Loucy (cell line): Measurements from ENCODE around the gene DIO3.

Experiments
- H2AFZ ChIP-seq: fragments of 200-600 bp; sonication (generic); 2 replicates; pipeline ENCODE4 v1.6.0; 2016; ENCODE audit warnings: antibody characterized with exemption, mild to moderate bottlenecking, low read length, moderate library complexity
- H3F3A ChIP-seq: fragments of 200-600 bp; 2 replicates; pipeline ENCODE4 v1.6.0; 2016; ENCODE audit warnings: antibody characterized with exemption, low read depth, mild to moderate bottlenecking
- H3K27me3 ChIP-seq: fragments of 200-600 bp; sonication (generic); 2 replicates; pipeline ENCODE4 v1.6.1; 2014; ENCODE audit warnings: low read length, mild to moderate bottlenecking; ENCODE audit not compliant: insufficient read depth, poor library complexity, severe bottlenecking
- H3K36me3 ChIP-seq: fragments of 200-600 bp; sonication (generic); 2 replicates; pipeline ENCODE4 v1.6.1; 2016; ENCODE audit warnings: low read length; ENCODE audit not compliant: insufficient read depth
- H3K4me1 ChIP-seq: fragments of 200-600 bp; sonication (generic); 2 replicates; pipeline ENCODE4 v1.5.1; 2014; ENCODE audit warnings: low read length, mild to moderate bottlenecking; ENCODE audit not compliant: insufficient read depth, poor library complexity, severe bottlenecking
- H3K4me2 ChIP-seq: fragments of 200-600 bp; sonication (generic); 2 replicates; pipeline ENCODE4 v1.6.0; 2014; ENCODE audit warnings: antibody characterized with exemption, low read length, low read depth, mild to moderate bottlenecking; ENCODE audit not compliant: poor library complexity, severe bottlenecking
- H3K4me3 ChIP-seq: fragments of 200-600 bp; sonication (generic); 2 replicates; pipeline ENCODE4 v1.5.1; 2014; ENCODE audit warnings: low read length, mild to moderate bottlenecking, mixed read lengths; ENCODE audit not compliant: poor library complexity, severe bottlenecking
- H3K79me2 ChIP-seq: fragments of 200-600 bp; sonication (generic); 2 replicates; pipeline ENCODE4 v1.6.1; 2014; ENCODE audit warnings: low read length; ENCODE audit not compliant: insufficient read depth
- H3K9ac ChIP-seq: fragments of 200-600 bp; sonication (generic); 2 replicates; pipeline ENCODE4 v1.6.0; 2014; ENCODE audit warnings: mild to moderate bottlenecking, low read depth, low read length, moderate library complexity; ENCODE audit not compliant: poor library complexity, severe bottlenecking
- H3K9me2 ChIP-seq: fragments of 200-600 bp; sonication (generic); replicated peaks from 2 replicates; pipeline ENCODE4 v1.6.1; 2016; ENCODE audit warnings: low read depth, low read length, mixed read lengths
- H3K9me3 ChIP-seq: fragments of 200-600 bp; sonication (generic); 2 replicates; pipeline ENCODE4 v1.6.1; 2014; ENCODE audit warnings: mild to moderate bottlenecking, antibody characterized with exemption, low read length, low read depth; ENCODE audit not compliant: insufficient read depth
- H4K20me1 ChIP-seq: fragments of 200-600 bp; sonication (generic); 2 replicates; pipeline ENCODE4 v1.6.0; 2014; ENCODE audit warnings: antibody characterized with exemption, low read length, mild to moderate bottlenecking; ENCODE audit not compliant: insufficient read depth, poor library complexity, severe bottlenecking
- EZH2phosphoT487 ChIP-seq: fragments of 200-600 bp; IDR thresholded peaks from 2 replicates; pipeline ENCODE4 v1.6.1; 2018; ENCODE audit warnings: antibody characterized with exemption, mild to moderate bottlenecking, moderate library complexity, borderline replicate concordance
- TF ChIP-seq, protein P1 (sequence below): fragments of 200-600 bp; sonication (generic); conservative IDR thresholded peaks from 2 replicates; pipeline ENCODE4 v1.5.1; 2014; ENCODE audit warnings: mild to moderate bottlenecking, antibody characterized with exemption, low read length

DIO3 gene

GRCh38 chr14:101520621-101521472, 40.4 kb upstream of the DIO3 start:
- Histone ChIP-seq H3K4me1 (no peaks in the 10 kb centered on the region), H3F3A (no peaks in the 10 kb centered on the region), H3K9ac (no peak overlapping the region), H3K4me2 (no peak overlapping the region), H4K20me1 (no peaks in the 10 kb centered on the region), H3K27me3 (no peaks in the 10 kb centered on the region), H3K79me2 (no peaks in the 10 kb centered on the region), H3K4me3 (no peak overlapping the region), H3K9me2 (no peaks in the 10 kb centered on the region), H3K36me3 (no peaks in the 10 kb centered on the region), H2AFZ (no peak overlapping the region), H3K9me3 (no peaks in the 10 kb centered on the region; the same call in 1 of the 2 replicates)
- no peak for TF ChIP-seq EZH2phosphoT487
- TF ChIP-seq, protein P1, sequence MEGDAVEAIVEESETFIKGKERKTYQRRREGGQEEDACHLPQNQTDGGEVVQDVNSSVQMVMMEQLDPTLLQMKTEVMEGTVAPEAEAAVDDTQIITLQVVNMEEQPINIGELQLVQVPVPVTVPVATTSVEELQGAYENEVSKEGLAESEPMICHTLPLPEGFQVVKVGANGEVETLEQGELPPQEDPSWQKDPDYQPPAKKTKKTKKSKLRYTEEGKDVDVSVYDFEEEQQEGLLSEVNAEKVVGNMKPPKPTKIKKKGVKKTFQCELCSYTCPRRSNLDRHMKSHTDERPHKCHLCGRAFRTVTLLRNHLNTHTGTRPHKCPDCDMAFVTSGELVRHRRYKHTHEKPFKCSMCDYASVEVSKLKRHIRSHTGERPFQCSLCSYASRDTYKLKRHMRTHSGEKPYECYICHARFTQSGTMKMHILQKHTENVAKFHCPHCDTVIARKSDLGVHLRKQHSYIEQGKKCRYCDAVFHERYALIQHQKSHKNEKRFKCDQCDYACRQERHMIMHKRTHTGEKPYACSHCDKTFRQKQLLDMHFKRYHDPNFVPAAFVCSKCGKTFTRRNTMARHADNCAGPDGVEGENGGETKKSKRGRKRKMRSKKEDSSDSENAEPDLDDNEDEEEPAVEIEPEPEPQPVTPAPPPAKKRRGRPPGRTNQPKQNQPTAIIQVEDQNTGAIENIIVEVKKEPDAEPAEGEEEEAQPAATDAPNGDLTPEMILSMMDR, result no peak

- H2AFZ ChIP-seq, result no peak overlapping the region
- TF ChIP-seq EZH2phosphoT487, result no peak
- TF ChIP-seq, protein P1, result no peak
- no peak overlapping the region for H3K4me2 ChIP-seq
- no peaks in the 10 kb centered on the region for H3F3A ChIP-seq
- H3K4me1 ChIP-seq, result no peaks in the 10 kb centered on the region
- no peaks in the 10 kb centered on the region for H3K27me3 ChIP-seq
- H3K9me2 ChIP-seq, result no peaks in the 10 kb centered on the region
- no peaks in the 10 kb centered on the region; the same call in 1 of the 2 replicates for H3K9me3 ChIP-seq
- no peaks in the 10 kb centered on the region for H3K36me3 ChIP-seq
- no peak overlapping the region for H3K4me3 ChIP-seq
- no peaks in the 10 kb centered on the region for H4K20me1 ChIP-seq
- H3K79me2 ChIP-seq, result no peaks in the 10 kb centered on the region
- no peak overlapping the region for H3K9ac ChIP-seq
These were observed 39.8 kb upstream of the DIO3 start for GRCh38 chr14:101521473-101521915.

DNA sequence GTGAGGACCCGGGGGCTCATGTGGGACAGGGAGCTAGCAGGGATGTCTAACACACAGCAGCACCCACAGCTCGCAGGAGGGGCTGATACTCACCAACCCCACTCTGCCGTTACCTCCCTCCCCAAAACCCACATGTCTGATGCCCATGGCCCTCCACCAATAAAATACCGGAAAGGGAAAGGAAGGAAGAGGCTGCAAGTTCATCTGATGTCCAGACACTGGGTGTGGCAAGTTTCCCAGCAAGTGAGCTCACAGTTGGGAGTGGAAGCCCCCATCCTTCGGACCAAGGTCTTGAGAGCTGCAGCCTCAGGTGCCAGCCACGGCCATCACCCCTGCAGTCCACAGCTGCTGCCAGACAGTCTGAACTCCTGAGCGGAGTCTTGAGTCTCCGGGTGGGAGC, 39.3 kb upstream of the DIO3 start:
- Histone ChIP-seq H3K9ac (no peak overlapping the region), H3K4me3 (no peak overlapping the region), H3F3A (no peaks in the 10 kb centered on the region), H4K20me1 (no peaks in the 10 kb centered on the region), H3K9me3 (no peaks in the 10 kb centered on the region; the same call in 1 of the 2 replicates), H3K9me2 (no peaks in the 10 kb centered on the region), H3K36me3 (no peaks in the 10 kb centered on the region), H3K27me3 (no peaks in the 10 kb centered on the region), H3K79me2 (no peaks in the 10 kb centered on the region), H3K4me1 (no peaks in the 10 kb centered on the region), H2AFZ (no peak overlapping the region), H3K4me2 (no peak overlapping the region)
- no peak for TF ChIP-seq EZH2phosphoT487
- TF ChIP-seq, protein P1, result no peak
